HFFc6 (cell line): Measurements from ENCODE around the gene RIPK1. TPM values are rescaled to one million over a fixed set of nuclear protein-coding genes. Genes with fewer than 3 reads are reported as not detected.
"Not testable (repeated sequence)": the region's sequence is repeated elsewhere in the genome, so short reads cannot be mapped to it uniquely, and the experiment has no call there.

ENCODE experiments used
- DNase-seq: peaks from one replicate; pipeline ENCODE4 v3.0.0-alpha.2; 2018
- H3K27ac Mint-ChIP-seq: 2 replicates; pipeline ENCODE4 v1.8.0; 2020; ENCODE audit warnings: mild to moderate bottlenecking, mixed read lengths
- H3K27me3 Mint-ChIP-seq: 2 replicates; pipeline ENCODE4 v1.8.0; 2021; ENCODE audit warnings: mild to moderate bottlenecking, moderate library complexity, mixed read lengths; ENCODE audit not compliant: insufficient read depth
- H3K36me3 Mint-ChIP-seq: 2 replicates; pipeline ENCODE4 v1.8.0; 2021; ENCODE audit warnings: low read depth, mixed read lengths
- H3K4me1 Mint-ChIP-seq: 2 replicates; pipeline ENCODE4 v1.8.0; 2020; ENCODE audit warnings: low read depth, mixed read lengths
- H3K4me3 Mint-ChIP-seq: 2 replicates; pipeline ENCODE4 v1.8.0; 2020; ENCODE audit warnings: mild to moderate bottlenecking, moderate library complexity, mixed read lengths
- H3K9me3 Mint-ChIP-seq: 2 replicates; pipeline ENCODE4 v1.8.0; 2020; ENCODE audit warnings: mild to moderate bottlenecking, mixed read lengths
- total RNA-seq, 6 experiments: library from RNA; stranded (reverse); fragmentation: NEBNext Ultra II Directional; extraction: Animal tissue kit (Norgen Biotek cat#: 25700); gene quantifications; 2 replicates in 1 of 6; 3 replicates in 5 of 6; pipeline ENCODE4 v1.2.3, GENCODE V29; 2021
- TF ChIP-seq, protein P1 (sequence below): fragments of 200-600 bp; sonication (generic); IDR thresholded peaks from 2 replicates; pipeline ENCODE4 v1.5.0; 2021; ENCODE audit warnings: antibody characterized with exemption, mild to moderate bottlenecking

The RIPK1 gene
- total RNA-seq, 6 experiments from 2014 or later = 19.9 to 24.9 (median 22.2) TPM

DNA sequence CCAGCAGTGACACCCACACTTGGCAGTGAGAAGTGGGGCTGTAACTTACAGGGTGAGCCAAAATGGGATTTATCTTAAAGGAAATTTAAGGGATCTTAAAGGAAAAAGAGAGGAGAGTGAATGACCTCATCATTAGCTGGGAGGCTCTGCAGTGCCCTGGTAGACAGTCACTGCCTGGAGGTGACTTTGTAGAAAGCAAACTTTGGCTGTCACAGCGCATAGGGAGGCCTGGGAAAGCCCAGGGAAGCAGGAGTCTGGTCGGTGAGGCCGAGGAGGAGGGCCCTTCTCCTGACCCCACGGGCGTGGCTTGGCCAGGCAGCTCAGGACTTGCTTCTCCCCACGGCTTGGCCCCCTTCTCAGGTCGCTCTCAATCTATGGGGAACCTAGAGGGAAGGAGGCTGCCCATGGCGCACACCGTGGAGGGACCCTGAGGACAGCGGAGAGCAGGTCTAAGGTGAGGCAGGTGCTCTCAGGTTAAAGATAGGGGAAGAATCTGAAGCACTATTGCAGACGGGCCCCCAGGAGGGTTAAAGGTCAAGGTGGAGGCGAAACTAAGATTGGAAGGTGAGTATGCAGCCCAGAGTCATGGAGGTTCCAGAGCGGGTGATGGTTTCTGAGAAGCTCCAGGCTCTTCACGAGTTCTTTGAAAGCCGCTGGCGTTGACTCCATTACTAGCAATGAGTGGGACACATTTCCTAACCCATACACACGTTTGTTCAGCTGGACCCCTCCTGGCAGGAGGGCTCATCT lies 15.6 kb upstream of the RIPK1 start:
- TF ChIP-seq, protein P1, sequence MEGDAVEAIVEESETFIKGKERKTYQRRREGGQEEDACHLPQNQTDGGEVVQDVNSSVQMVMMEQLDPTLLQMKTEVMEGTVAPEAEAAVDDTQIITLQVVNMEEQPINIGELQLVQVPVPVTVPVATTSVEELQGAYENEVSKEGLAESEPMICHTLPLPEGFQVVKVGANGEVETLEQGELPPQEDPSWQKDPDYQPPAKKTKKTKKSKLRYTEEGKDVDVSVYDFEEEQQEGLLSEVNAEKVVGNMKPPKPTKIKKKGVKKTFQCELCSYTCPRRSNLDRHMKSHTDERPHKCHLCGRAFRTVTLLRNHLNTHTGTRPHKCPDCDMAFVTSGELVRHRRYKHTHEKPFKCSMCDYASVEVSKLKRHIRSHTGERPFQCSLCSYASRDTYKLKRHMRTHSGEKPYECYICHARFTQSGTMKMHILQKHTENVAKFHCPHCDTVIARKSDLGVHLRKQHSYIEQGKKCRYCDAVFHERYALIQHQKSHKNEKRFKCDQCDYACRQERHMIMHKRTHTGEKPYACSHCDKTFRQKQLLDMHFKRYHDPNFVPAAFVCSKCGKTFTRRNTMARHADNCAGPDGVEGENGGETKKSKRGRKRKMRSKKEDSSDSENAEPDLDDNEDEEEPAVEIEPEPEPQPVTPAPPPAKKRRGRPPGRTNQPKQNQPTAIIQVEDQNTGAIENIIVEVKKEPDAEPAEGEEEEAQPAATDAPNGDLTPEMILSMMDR = no peak
- peaks cover 30% of the 10 kb centered on the region for H3K27me3 Mint-ChIP-seq
- H3K4me3 Mint-ChIP-seq = no peak overlapping the region
- DNase-seq = no peak
- H3K9me3 Mint-ChIP-seq = no peaks in the 10 kb centered on the region
- peaks cover 32% of the 10 kb centered on the region for H3K4me1 Mint-ChIP-seq
- no peak overlapping the region for H3K27ac Mint-ChIP-seq
- H3K36me3 Mint-ChIP-seq = no peaks in the 10 kb centered on the region

DNA sequence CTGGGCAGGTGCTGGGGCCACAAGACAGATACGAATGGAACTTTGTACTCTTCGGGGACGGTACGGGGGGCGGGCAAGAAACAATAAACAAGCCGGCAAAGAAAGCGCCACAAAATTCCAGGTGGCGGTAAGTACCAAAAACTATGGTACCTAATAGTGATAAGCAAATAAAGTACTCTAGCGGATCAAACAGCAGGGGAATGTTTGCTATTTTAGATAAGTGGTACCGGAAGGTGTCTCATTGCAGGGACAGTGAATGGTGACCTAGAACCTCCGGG lies 15.1 kb upstream of the RIPK1 start:
- no peak overlapping the region for H3K4me3 Mint-ChIP-seq

DNA sequence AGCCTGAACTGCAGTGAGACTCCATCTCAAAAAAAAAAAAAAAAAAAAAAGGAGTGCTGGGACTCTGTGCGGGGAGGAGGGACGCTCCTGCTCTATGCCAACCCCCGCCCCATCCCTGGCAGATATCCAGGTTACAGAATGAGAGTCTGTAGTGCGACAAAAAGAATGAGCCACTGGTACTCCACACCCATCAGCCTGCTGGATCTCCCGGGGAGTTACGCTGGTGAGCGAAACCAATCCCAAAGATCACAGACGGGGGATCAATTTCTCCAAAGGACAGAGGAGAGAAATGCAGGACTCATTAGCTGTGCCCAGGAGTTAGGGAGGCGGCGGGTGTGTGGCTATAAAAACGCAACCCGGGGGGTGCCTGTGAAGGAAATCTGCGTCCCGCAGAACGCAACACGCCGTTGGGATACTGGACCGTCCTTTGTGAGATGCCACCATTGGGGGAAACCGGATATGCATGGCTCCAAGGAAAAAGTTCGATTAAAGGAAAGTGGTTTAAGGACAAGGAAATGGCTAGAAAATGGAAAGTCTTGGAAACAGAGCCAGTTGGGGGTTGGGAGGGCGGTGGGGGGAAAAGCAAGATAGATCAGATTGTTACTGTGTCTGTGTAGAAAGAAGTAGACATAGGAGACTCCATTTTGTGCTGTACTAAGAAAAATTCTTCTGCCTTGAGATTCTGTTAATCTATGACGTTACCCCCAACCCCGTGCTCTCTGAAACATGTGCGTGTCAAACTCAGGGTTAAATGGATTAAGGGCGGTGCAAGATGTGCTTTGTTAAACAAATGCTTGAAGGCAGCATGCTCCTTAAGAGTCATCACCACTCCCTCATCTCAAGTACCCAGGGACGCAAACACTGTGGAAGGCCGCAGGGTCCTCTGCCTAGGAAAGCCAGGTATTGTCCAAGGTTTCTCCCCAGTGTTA lies 13.8 kb upstream of the RIPK1 start:
- peak overlapping the region; percentile 80 for H3K4me3 Mint-ChIP-seq
- H3K9me3 Mint-ChIP-seq, H3K27ac Mint-ChIP-seq: not testable (repeated sequence)

More for the DNA sequence above, 15.1 kb upstream of the RIPK1 start:
- DNase-seq = no peak
- no peak overlapping the region for H3K27ac Mint-ChIP-seq
- H3K36me3 Mint-ChIP-seq = no peaks in the 10 kb centered on the region
- H3K9me3 Mint-ChIP-seq = no peaks in the 10 kb centered on the region
- H3K27me3 Mint-ChIP-seq = peaks cover 25% of the 10 kb centered on the region
- TF ChIP-seq, protein P1 = no peak
- H3K4me1 Mint-ChIP-seq = peaks cover 32% of the 10 kb centered on the region

DNA sequence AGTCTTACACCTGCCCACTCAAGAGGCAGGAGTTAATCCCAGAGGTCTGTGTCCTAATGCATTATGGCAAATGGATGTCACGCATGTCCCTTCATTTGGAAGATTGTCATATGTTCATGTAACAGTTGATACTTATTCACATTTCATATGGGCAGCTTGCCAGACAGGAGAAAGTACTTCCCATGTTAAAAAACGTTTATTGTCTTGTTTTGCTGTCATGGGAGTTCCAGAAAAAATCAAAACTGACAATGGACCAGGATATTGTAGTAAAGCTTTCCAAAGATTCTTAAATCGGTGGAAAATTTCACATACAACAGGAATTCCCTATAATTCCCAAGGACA lies 13.2 kb upstream of the RIPK1 start:
- H3K27ac Mint-ChIP-seq, DNase-seq, H3K9me3 Mint-ChIP-seq, H3K4me3 Mint-ChIP-seq, H3K36me3 Mint-ChIP-seq: not testable (repeated sequence)
- peaks cover 14% of the 10 kb centered on the region for H3K27me3 Mint-ChIP-seq
- H3K4me1 Mint-ChIP-seq = peaks cover 33% of the 10 kb centered on the region

More for the DNA sequence above, 13.8 kb upstream of the RIPK1 start:
- Mint-ChIP-seq H3K27me3 (peaks cover 16% of the 10 kb centered on the region), H3K4me1 (peaks cover 32% of the 10 kb centered on the region)
- H3K36me3 Mint-ChIP-seq, DNase-seq: not testable (repeated sequence)

DNA sequence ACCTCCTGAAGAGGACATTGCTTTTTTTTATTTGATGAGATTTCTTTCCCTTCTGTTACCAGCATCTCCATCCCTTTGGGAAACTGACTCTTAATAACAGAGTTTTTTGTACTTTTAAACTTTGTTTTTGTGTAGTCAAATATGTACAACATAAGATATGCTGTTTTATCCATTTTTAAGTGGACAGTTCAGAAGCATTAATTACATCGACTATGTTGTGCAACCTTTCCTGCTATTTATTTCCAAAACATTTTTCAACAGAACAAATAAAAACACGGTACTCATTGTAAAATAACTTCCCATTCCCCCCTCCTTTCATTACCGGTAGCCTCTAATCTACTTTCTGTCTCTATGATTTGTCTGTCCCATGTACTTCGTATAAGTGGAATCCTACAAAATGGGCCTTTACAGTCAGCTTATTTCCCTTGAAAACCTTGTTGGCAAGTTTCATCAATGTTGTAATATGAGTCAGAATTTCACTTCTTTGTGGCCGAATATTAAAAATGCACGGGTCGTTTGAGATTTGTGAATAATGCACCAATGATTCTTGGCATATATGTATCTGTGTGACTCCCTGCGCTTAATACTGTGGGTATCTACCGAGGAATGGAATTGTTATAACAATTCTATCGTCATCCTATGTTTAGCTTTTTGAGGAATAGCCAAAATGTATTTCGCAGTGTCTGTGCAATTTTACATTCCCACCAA lies 11.1 kb upstream of the RIPK1 start:
- Mint-ChIP-seq H3K9me3 (no peaks in the 10 kb centered on the region), H3K27ac (no peak overlapping the region), H3K36me3 (no peaks in the 10 kb centered on the region), H3K4me3 (no peak overlapping the region), H3K27me3 (peaks cover 14% of the 10 kb centered on the region; the same call in 1 of the 2 replicates), H3K4me1 (peaks cover 51% of the 10 kb centered on the region)
- no peak for DNase-seq
- TF ChIP-seq, protein P1 = no peak

DNA sequence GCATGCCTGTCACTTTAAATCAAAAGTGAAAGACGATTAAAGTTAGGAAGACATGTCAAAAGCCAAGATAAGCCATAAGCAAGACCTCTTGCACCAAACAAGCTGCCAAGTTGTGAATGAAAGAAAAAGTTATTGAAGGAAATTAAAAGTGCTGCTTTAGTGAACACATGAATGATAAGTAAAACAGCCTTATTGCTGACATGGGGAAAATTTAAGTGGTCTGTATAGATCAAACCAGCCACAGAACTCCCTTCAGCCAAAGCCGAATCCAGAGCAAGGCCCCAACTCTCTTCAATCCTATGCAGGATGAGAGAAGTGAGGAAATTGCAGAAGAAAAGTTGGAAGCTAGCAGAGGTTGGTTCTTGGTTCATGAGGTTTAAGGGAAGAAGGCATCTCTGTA lies 9.3 kb upstream of the RIPK1 start:
- Mint-ChIP-seq H3K4me1 (peaks cover 42% of the 10 kb centered on the region), H3K4me3 (no peak overlapping the region), H3K27me3 (0 out of 2 replicates have a peak, but pooled peaks cover 8% of the 10 kb centered on the region), H3K27ac (no peak overlapping the region), H3K9me3 (no peaks in the 10 kb centered on the region), H3K36me3 (no peaks in the 10 kb centered on the region)
- TF ChIP-seq, protein P1 = no peak
- DNase-seq = no peak

DNA sequence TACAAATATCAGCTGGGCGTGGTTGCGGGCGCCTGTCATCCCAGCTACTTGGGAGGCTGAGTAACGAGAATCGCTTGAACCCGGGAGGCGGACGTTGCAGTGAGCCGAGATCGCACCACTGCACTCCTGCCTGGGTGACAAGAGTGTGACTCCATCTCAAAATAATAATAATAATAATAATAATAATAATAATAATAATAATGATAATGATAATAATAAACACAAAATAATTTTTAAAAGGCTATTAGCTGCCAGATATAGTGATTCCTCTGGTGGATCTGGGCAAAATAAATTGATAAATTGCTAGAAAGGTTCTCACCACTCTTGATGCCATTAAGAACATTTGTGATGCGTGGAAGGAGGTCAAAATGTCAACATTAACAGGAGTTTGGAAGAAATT lies 8.2 kb upstream of the RIPK1 start:
- DNase-seq, H3K4me3 Mint-ChIP-seq, H3K27ac Mint-ChIP-seq, H3K36me3 Mint-ChIP-seq, H3K9me3 Mint-ChIP-seq, H3K27me3 Mint-ChIP-seq: not testable (repeated sequence)
- peaks cover 38% of the 10 kb centered on the region for H3K4me1 Mint-ChIP-seq
